Endothelial cell of hepatic sinusoid (primary cell): ENCODE data around the gene SAE1.

ENCODE experiments used
- in situ Hi-C: cut with HindIII; loops from 2 replicates; pipeline ENCODE4 v1.10.0; 2017; ENCODE audit warnings: low sequenced_read_pairs

The SAE1 gene

GRCh38 chr19:47105874-47106273, 24.8 kb upstream of the SAE1 start:
- in situ Hi-C loops: no loop called here

- in situ Hi-C loops: no loop called here
Measured at GRCh38 chr19:47106821-47107201, 23.8 kb upstream of the SAE1 start.

GRCh38 chr19:47107202-47107952, 23.3 kb upstream of the SAE1 start:
- in situ Hi-C loops: no loop called here

- in situ Hi-C loops: no loop called here
Measured at GRCh38 chr19:47107953-47108746, 22.5 kb upstream of the SAE1 start.

GRCh38 chr19:47109177-47109540, 21.5 kb upstream of the SAE1 start:
- in situ Hi-C loops: no loop called here

GRCh38 chr19:47109541-47110375, 20.9 kb upstream of the SAE1 start:
- in situ Hi-C loops: no loop called here

- in situ Hi-C loops: no loop called here
Measured at GRCh38 chr19:47110521-47111005, 20.1 kb upstream of the SAE1 start.

GRCh38 chr19:47111006-47111621, 19.5 kb upstream of the SAE1 start:
- in situ Hi-C loops: no loop called here

GRCh38 chr19:47111682-47112165, 18.9 kb upstream of the SAE1 start:
- in situ Hi-C loops: no loop called here

- in situ Hi-C loops: no loop called here
Measured at GRCh38 chr19:47112166-47112996, 18.3 kb upstream of the SAE1 start.

- in situ Hi-C loops: no loop called here
Measured at GRCh38 chr19:47112997-47113849, 17.4 kb upstream of the SAE1 start, which contains the start of gene ZC3H4. Gene ZC3H4, minus strand, starts transcription at chr19:47113776. Its CDS starts 1,192 bp downstream, at chr19:47112584.

GRCh38 chr19:47113850-47114651, 16.6 kb upstream of the SAE1 start:
- in situ Hi-C loops: no loop called here

- in situ Hi-C loops: no loop called here
Measured at GRCh38 chr19:47120470-47121067, 10.1 kb upstream of the SAE1 start.

GRCh38 chr19:47122359-47123335, 8.0 kb upstream of the SAE1 start:
- in situ Hi-C loops: no loop called here

- in situ Hi-C loops: no loop called here
Measured at GRCh38 chr19:47123406-47123805, 7.2 kb upstream of the SAE1 start.

- in situ Hi-C loops: loop anchor here (5.0 kb wide), 1 partner anchor 103 kb away; no protein-coding TSS in a partner anchor
Measured at GRCh38 chr19:47124937-47125668, 5.5 kb upstream of the SAE1 start.
